HG03066 (cell line): ENCODE measurements around the gene RASL12.
"Not testable (repeated sequence)": the region's sequence is repeated elsewhere in the genome, so short reads cannot be mapped to it uniquely, and the experiment has no call there.

Source experiments
- ATAC-seq: cut with Tn5 transposase; IDR thresholded peaks from one replicate; pipeline ENCODE4 v1.9.1; 2021; ENCODE audit warnings: low read depth; ENCODE audit not compliant: unreplicated experiment

RASL12 gene

DNA sequence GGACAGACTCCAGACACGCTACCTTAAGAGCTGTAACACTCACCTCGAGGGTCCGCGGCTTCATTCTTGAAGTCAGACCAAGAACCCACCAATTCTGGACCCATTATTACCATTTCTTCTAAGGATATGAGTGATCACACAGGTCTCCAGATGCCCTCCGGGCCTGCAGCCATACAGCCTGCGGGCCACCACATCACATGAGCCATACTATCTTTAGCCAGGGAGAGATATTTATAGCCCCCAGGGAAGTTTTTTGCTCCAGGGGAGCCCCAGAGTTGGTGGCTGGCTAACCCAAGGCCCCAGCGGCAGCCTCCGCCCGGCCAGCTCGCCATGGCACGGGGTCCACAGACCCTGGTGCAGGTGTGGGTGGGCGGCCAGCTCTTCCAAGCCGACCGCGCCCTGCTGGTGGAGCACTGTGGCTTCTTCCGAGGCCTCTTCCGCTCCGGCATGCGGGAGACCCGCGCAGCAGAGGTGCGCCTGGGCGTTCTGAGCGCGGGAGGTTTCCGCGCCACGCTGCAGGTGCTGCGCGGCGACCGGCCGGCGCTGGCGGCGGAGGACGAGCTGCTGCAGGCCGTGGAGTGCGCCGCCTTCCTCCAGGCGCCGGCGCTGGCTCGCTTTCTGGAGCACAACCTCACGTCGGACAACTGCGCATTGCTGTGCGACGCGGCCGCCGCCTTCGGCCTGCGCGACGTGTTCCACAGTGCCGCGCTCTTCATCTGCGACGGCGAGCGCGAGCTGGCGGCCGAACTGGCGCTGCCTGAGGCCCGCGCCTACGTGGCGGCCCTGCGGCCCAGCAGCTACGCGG is 8.9 kb upstream of the RASL12 start, which contains the start of gene KBTBD13:
TSS of gene KBTBD13 (plus strand) at position 261 of the 805 bp plus-strand sequence. CDS start at position 331, 70 bp downstream.
- no peak for ATAC-seq

DNA sequence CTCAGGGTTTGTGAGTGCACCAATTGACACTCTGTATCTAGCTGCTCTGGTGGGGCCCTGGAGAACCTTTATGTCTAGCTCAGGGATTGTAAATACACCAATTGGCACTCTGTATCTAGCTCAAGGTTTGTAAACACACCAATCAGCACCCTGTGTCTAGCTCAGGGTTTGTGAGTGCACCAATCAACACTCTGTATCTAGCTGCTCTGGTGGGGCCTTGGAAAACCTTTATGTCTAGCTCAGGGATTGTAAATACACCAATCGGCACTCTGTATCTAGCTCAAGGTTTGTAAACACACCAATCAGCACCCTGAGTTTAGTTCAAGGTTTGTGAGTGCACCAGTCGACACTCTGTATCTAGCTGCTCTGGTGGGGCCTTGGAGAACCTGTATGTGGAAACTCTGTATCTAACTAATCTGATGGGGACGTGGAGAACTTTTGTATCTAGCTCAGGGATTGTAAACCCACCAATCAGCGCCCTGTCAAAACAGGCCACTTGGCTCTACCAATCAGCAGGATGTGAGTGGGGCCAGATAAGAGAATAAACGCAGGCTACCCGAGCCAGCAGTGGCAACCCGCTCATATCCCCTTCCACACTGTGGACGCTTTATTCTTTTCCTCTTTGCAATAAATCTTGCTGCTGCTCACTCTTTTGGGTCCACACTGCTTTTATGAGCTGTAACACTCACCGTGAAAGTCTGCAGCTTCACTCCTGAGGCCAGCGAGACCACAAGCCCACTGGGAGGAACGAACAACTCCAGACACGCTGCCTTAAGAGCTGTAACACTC is 8.0 kb upstream of the RASL12 start:
- not testable (repeated sequence) for ATAC-seq

DNA sequence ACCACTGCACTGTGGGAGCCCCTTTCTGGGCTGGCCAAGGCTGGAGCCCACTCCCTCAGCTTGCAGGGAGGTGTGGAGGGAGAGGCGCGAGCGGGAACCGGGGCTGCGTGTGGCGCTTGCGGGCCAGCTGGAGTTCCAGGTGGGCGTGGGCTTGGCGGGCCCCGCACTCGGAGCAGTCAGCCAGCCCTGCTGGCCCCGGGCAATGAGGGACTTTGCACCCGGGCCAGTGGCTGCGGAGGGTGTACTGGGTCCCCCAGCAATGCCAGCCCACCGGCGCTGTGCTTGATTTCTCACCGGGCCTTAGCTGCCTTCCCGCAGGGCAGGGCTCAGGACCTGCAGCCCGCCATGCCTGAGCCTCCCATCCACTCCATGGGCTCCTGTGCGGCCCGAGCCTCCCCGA is 7.2 kb upstream of the RASL12 start:
- not testable (repeated sequence) for ATAC-seq

GRCh38 chr15:65072617-65073016 is 4.8 kb upstream of the RASL12 start:
- no peak for ATAC-seq

GRCh38 chr15:65072027-65072426 is 4.2 kb upstream of the RASL12 start:
- no peak for ATAC-seq

- no peak for ATAC-seq
Measured at GRCh38 chr15:65071381-65071811, 3.6 kb upstream of the RASL12 start.

- ATAC-seq = no peak
Measured at GRCh38 chr15:65069779-65070546, 2.2 kb upstream of the RASL12 start.

- no peak for ATAC-seq
Measured at GRCh38 chr15:65069179-65069578, 1.4 kb upstream of the RASL12 start.

DNA sequence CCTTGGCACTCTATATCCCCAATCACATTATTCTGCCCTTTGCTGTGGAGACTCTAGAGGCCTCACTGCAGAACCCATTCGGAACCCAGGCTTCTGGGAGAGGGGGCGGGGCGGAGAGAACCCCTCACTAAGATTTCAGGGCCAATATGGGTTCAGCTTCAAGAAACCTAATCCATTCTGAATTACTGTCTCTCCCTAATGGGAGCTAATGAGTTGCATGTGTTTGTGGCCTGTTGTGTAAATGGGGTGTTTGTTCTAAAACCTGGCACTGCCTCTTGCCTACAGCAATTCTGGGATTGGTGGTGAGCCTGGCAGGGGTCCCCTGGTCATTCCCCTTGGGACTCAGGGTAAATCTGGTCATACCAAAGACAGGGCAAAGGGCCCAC is 605 bp upstream of the RASL12 start:
- no peak for ATAC-seq

DNA sequence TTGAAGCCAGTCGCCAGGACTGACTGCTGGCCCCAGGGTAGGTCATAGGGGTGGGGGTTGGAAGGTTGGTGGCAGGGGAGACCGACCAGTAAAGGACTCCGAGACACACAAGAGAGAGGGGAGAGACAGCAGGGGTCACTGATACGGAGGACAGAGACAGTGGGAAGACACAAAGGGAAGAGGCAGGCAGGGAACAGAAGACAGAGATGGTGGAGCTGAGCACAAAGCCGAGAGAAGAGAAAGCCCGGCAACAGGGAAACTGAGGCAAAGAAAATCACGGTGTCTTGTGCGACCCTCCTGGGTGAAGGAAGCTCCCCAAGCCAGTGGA is 510 bp downstream of the RASL12 start:
- no peak for ATAC-seq

DNA sequence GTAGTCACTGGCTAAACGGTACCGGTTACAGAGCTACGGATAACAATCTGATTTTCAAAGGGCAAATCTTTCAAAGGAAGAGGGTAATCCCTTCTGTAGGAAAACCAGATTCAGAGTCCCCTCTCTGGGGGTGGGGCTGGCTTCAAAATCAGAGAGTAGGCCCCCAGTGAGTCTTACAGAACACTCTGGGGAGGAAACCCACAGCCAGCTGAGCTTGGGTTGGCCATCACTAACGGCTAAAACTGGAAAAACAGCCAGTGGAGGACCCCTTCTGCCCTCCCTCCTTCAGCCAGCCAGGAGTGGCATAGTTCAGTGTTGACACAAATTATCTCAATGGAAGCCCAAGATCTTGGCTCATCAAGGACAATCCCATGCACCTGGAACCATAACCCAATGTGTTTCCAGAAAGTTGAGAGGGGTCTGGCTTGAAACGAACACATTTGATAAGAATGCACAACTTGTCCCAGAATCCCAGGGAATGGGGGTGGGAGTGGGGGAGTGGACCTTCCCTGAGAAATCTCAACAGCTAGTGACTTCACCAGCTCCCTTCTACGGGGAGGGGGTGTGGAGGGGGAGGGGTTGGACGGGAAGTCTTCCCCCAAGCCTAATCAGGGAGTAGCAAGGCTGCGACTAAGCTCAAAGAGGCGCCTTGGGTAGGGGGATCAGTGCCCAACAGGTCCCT is 1.0 kb downstream of the RASL12 start:
- ATAC-seq = no peak

DNA sequence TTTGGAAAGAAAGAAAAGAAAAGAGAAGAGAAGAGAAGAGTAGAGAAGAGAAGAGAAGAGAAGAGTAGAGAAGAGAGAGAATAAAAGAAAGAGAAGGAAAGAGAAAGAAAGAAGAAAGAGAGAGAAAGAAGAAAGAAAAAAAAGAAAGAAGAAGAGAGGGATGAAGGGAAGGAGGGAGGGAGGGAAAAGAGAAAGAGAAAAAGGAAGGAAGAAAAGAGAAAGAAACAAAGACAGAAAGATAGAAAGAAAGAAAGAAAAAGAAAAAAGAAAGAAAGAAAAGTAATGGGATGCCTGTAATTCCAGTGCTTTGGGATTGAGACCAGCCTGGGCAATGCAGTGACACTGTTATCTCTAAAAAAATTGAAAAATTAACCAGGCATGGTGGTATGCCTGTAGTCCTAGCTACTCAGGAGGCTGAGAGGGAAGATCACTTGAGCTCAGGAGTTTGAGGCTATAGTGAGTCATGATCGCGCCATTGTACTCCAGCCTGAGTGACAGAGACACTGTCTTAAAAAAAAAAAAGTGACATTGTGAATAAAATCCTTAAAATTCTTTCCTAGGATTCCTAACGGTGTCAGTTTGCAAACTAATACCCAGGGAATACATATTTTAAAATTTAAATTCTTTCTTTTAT is 1.7 kb downstream of the RASL12 start:
- no peak for ATAC-seq

DNA sequence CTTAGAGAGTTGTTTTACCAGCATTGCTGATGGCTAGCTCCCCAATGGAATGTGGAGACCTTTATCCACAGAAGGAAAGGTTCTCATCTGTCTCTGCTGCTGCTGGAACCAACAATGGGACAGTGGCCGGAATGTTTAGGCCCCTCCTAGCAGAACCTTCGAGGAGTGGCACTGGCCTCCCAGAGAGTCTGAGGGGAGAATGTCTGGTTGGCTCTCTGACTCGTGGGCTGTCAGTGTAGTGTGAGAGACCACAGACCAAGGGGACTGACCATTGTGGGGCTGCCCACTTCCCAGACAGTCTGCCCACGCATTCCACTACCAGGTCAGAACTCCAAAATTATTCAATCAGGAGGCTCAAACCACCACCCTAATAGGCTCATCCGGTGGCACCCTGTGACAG is 5.1 kb downstream of the RASL12 start:
- no peak for ATAC-seq

GRCh38 chr15:65062061-65062460 is 5.7 kb downstream of the RASL12 start:
- no peak for ATAC-seq

- ATAC-seq = no peak
Measured at GRCh38 chr15:65060641-65061397, 7.0 kb downstream of the RASL12 start.

DNA sequence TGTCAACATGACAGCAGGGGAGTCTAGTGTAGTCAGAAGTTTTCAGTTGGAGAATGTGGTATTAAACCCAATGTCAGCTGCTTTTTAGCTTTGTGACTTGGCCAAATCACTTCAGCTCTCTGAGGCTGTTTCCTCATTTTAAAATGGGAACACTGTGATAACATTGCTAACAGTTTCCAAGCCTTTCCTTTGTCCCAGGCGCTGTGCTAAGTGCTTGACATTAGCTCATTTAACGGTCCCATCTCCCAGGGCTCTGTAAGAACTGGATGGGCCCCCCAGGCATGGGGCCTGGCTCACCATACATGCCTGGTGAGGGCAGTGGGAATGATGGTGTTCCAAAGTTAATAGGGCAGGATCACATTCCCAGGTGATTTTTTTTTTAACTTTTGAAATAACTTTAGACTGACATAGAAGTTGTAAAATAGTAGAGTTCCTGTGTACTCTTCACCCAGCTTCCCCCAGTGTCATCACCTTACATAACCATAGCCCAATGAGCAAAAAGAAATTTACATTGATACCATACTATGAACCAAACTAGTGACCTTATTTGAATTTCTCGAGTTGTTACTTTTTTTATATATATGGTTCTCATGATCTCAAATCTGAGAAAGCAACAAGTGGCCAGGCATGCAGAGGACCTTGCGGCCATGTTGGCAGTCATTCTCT is 7.7 kb downstream of the RASL12 start:
- no peak for ATAC-seq

DNA sequence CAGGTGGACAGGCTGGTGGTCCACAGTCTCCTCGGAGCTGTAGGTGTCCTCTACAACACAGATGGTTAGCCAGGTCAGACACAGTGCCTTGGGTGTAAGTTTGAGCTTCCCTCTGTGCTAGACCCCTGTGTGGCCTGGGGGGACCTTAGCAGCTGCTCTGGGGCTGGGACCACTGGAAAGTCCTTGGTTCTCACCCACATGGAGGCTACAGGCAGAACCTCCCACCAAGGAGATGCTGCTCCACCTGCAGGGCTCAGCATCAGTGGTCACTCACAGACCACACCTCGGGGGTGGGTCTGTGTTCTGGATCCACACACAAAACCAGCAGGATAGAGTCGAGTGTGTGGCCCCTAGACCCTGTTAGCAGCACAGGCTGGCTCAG is 8.4 kb downstream of the RASL12 start:
- no peak for ATAC-seq

DNA sequence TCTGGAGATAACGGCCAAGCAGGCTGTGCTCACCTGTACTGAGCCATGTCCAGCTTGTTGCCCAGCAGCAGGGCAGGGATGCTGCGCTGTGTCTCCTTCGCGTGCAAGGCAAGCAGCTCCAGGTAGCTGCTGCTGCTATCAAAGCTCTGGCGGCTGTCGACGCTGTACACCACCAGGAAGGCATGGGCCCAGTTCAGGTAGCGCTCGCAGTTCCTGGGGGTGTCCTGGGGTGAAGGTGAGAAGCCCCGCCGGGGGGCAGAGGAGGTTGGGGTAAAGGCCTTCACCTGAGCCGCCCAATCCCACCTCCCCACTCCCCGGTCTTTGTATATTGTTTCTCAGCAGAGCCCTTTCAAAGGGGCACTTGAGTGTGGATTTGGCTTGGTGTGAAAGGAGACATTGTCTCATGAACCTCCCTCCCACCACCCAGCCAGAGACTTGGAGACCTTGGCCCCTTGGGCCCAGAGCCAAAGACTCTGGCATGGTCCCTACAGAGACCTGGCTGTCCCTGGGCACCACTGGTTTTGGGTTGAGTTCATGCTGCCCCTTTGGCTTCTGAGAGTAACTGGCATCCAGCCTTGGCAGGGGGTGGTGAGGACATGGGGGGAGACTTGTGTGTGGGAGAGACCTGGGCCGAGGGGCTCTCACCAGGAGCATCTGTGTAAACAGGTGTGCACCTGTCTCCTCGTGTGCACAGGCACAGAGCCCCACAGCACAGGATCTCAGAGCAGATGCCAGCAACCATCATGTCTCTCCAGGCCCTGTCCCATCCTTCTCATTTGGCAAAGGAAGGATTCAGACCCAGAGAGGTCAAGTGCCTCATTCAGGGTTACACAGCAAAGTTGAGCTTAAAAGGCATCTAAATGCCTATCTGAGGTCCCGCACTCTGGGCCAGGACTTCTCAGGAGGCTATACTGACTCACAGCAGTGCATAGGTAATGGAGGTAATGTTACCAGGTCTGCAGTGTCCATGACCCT is 9.1 kb downstream of the RASL12 start:
- no peak for ATAC-seq
